HTR-8/SVneo (cell line): ENCODE results near the gene DIO3.

Experiments
- DNase-seq: peaks from one replicate; pipeline ENCODE4 v3.0.0; 2011; ENCODE audit warnings: low spot score, mixed read lengths; ENCODE audit not compliant: insufficient read length
- FAIRE-seq: peaks from 2 replicates; lab custom pipeline; 2011; peaks lifted over from hg19 to GRCh38; lab: Jason Lieb, UNC

DIO3 gene

DNA sequence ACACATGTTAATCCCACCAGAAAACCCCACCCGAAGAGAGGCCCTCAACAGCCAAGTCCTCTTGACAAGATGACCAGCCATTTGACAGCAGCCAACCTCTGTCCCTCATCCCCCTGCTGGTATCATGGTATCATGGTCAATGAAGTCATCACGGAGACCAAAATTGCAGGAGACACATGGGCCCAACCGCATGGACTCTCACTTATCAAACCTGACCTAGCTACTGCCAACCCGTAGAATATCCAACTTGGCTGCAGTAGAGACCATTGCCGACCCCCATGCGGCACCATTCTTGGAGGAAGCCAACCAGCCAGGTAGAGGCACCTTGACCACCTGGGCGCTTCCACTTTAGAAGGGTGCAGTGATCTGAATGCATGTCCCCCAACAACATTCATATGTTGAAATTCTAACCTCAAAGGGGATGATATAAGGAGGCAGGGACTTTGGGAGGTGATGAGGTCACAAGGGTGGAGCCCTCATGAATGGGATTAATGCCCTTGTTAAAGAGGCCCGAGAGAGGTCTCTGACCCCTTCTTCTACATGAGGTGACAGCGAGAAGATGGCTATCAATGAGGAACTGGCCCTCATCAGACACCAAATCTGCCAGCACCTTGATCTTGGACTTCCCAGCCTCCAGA lies 33.3 kb downstream of the DIO3 start:
- DNase-seq (no peak), FAIRE-seq (no peak)

DNA sequence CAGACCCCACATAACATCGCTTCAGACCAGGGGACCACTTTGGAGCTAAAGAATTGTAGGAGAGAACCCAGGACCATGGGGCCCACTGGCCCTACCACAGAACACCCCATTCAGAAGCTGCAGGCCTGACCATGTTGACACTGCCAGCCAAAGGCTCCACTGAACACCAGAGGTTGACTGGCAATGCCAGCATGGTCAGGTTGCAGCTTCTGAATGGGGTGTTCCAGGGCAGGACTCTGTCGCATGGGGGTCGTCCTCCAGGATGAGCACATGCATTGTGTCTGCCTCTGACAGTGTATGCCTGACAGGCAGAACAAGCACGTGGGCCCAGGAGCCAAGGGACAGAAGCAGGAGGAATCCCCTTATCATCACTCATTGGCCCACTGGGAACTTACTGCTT lies 34.1 kb downstream of the DIO3 start:
- FAIRE-seq = no peak

DNA sequence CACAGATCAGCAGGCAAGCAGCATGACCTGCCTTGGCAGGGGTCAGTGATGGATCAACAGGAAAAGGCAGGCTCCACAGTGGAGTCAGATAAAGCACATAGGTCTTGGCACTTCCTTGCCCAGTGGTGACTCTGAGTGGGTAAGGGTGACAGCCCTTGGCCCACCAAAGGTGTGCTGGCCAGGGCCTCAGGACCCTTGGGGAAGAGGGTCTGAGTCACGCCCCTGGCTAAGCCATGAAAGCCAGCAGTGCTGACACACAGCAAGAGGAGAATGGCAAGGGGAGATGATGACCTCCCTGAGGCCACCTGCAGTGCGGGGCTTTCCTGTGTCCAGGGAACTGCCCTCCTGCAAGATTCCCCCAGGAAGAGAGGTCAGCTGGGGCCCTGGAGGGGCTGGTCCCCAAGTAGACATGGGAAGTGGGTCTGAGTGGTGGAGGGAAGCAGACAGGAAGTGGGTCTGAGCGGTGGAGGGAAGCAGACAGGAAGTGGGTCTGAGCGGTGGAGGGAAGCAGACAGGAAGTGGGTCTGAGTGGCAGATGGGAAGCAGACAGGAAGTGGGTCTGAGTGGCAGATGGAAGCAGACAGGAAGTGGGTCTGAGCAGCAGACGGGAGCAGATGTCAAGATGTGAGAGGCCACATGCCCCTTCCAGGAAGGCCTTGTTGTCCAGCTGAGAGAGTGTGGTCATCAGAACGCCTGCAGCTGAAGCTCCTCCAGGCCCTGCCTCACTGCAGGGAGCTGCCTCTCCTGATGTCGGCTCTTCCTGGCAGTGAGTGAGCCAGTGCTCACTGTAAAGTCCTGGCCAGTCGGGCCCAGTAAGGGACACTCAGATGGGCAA lies 34.8 kb downstream of the DIO3 start:
- FAIRE-seq (peak; percentile 9), DNase-seq (no peak)

More for the DNA sequence above, 34.1 kb downstream of the DIO3 start:
- no peak for DNase-seq

DNA sequence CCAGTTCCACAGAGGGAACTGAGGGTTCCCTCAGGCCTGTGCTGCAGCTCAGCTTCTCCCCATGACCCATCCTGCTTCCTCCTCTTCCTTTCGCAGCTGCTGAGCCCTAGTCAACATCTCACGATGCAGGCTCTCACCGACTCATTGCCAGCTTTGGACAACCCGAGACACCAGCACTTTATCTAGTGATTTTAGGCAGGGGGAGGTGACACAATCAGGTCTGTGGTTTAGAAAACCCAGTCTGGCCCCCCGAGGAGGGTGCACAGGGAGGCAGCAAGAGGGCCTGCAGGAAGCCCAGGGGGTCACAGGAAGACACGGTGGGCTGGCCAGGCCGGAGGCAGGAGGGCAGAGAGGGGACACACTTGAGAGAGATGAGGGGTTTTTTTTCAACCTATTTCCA lies 35.4 kb downstream of the DIO3 start:
- DNase-seq (no peak), FAIRE-seq (no peak)

DNA sequence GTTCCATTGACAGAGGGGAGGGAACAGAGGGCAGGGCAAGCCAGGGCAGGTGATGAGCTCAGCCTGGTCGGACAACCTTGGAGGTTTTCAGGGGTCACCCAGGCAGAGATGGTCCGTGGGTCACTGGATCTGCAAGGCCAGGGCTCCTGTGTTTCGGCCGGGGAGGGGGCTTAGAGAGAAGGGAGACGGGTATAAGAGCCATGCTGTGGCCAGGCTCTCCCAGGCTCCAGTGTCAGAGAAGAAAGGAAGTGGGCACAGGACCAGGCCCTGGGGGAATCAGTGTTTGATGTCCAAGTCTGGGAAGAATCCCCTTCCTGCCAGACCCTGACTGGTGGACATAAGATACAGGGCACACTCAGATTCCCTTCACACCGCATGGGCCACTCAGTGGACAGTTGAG lies 36.9 kb downstream of the DIO3 start:
- no peak for FAIRE-seq
- DNase-seq = no peak

DNA sequence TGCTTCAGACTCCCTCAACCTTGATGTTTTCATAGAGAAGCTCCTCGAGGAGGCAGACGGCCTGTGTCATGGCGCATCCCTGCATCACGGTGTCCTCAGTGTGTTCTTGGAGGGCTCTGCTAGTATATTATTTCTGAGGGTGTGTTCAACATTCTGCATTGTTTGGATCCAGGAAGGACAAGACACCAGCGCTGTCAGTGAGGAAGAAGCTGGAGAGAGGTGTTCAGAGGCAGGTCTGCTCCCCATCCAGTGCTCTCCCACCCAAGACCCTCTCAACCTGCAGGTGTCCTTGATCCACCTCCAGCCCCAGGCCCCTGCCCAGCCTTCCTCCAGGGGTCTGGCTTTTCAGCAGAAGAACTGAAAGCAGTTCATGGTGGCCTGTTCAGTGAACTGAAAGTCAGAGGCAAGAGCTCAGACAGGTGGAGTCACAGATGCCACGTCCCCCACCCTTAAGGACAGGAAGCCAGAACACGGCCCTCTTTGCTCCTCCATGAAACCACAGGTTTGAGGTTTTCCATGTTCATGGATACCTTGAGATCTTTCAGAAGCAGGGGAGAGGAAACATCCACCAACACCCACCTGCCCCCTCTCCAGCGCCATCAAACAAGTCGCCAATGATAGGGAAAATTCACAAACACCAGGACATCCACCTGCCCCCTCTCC lies 37.4 kb downstream of the DIO3 start:
- DNase-seq = no peak
- FAIRE-seq = no peak

DNA sequence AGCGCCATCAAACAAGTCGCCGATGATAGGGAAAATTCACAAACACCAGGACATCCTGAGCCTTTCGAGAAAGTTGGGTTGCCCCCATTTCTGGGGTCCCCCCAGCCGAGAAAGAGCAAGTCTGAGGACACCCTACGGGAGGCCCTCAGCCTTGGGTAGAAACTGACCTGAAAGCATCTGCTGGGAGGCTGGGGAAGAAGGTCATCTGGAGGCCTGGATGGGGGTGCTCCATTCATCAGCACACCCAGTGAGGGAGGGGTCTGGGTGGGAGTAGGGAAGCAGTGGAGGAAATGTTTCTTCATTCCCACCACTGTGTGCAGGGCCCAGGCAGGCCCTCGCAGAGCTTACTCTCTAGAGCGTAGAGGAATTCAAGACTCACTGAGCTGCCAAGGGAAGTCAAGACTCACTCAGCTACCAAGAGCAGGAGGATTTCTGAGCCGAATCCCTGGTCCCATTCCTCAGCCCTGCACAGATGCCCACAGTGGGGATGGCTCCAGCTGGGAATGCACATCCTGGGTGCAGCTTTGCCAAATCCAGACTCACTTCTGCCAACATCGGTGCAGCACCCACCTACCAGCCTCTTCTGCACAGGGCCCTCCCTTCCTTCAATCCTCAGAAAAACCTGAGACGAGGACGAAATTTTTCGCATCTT lies 38.1 kb downstream of the DIO3 start:
- DNase-seq = no peak
- no peak for FAIRE-seq

DNA sequence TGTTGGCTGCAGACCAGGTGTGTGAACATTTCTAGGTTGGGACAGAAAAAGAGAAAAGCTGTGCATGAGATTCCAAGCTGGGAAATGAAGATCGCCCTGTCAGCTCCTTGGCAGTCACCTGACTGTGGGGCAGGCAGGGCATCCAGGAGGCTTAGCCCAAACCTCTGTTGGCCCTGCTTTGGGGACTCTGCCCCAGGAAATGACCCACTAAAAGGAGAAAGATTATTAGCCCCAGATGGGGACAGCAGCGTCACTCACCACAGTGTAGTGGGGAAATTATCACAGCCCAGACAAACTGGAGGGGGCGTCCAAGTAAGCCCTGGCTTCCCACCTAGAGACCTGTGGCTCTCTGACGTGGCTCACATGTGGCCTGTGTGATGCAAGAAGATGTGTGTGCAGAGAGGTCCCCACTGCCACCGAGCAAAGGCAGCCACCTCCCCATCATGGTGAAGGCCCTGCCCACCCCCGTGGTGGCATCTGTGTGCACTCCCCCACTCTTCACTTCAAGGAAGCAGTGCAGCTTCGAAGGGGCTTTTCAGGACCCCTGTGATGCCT lies 39.1 kb downstream of the DIO3 start:
- no peak for DNase-seq
- FAIRE-seq = no peak

DNA sequence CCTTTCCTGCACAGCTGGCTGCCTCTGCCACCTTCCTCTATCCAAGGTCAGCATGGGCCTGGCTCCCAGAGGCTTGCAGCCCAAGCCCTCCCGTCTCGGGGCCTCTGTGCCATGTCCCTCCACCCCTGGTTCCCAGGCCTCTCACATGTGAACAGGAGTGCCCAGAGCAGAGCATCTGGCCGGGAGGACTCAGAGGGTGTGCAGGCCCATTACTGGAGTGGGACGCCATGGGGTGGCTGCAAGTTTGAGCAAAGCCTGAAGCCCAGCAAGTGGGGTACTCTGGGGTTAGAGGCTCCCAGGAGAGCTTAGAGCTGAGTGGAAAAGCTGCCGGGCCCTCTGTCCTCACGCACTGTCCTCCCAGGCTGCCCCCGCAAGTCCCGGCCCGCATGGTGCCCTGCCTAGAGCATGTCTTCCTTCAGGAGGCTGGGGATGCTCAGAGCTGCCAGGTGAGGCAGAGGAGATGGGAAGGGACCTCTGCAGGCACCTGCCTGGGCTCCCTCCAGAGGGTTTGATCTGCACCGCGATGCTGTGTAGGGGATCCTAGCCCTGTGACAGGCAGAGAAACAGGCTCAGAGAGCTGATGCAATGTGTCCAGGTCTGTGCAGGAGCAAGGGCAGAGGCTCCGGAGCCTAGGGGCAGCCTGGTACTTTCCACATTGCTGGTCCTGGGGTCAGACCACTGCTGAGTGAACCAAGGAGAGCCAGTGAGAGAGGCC lies 39.8 kb downstream of the DIO3 start:
- DNase-seq = no peak

DNA sequence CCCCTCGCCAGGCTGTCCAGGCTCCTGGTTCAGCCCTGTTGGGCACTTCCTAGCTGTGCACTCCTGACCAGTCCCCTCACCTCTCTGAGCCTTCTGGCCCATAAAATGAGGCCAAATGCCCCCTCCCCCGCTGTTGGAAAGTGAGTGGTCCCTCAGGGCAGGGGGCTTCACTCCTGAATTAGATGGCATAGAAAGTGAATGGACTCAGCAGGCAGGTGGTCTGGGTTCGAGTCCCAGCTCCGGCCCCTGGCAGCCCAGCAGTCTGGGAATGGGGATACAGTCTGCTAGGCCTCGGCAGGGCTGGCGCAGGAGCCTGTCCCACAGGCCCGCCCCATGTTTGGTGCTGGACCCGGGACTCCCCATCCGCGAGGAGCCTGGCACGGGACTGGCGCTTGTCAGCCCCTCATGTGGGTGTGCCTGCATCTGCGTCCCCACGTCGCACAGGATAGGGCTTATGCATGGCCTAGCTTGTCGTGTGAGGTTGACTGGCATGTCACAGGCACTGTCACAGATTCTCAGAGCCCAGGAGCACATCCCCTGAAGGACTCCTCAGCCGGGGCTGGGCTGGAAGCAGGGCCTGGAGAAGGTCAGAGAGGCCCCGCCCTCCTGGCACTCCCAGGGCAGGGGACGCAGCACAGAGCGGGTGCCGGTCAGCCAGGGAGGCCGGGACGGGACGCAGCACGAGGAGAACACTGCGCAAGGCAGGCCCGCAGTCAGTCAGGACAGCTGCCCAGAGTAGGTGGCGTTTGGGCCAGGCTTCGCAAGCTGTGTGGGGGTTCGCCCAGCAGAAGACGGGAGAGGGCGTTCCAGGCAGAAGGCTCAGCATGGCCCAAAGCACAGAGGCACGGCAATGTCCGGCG lies 40.5 kb downstream of the DIO3 start:
- DNase-seq (no peak), FAIRE-seq (no peak)

More for the DNA sequence above, 39.8 kb downstream of the DIO3 start:
- FAIRE-seq = no peak

DNA sequence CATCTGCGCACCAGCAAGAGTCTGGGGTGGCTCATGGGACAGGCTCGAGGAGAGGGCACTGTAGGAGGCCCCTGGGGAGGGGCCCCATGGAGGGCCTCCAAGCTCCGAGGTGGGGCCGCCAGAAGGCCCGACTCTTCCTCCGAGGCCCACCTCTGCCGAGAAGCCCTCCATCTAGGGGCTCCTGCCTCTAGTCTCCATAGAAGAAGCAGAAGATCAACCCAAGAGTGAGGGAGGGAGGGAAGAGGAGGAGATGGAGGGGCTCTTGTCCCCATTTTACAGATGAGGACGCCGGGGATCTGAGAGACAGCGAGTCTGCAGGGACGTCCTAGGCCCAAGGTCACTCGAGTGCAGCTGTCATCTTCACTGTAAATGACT lies 41.2 kb downstream of the DIO3 start:
- FAIRE-seq (no peak), DNase-seq (no peak)

DNA sequence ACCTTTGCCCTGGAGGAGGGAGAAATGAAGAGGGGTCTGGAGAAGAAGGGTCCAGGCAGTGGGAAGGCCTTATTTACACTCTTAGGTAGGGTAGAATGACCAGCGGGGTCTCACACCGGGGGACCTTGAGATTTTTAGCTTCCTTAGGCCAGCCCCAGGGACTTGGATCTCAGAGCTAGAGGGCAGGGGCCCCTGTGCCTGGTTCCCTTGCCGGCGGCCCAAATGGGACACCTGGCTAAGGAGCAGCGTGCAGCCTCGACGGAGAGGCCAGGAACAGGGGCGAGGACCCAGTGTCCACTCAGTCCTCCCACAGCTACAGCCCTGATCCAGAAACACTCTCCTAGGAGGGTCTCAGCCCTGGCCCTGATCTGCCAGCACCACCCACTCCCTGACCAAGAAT lies 41.8 kb downstream of the DIO3 start:
- DNase-seq = no peak
- FAIRE-seq = no peak

DNA sequence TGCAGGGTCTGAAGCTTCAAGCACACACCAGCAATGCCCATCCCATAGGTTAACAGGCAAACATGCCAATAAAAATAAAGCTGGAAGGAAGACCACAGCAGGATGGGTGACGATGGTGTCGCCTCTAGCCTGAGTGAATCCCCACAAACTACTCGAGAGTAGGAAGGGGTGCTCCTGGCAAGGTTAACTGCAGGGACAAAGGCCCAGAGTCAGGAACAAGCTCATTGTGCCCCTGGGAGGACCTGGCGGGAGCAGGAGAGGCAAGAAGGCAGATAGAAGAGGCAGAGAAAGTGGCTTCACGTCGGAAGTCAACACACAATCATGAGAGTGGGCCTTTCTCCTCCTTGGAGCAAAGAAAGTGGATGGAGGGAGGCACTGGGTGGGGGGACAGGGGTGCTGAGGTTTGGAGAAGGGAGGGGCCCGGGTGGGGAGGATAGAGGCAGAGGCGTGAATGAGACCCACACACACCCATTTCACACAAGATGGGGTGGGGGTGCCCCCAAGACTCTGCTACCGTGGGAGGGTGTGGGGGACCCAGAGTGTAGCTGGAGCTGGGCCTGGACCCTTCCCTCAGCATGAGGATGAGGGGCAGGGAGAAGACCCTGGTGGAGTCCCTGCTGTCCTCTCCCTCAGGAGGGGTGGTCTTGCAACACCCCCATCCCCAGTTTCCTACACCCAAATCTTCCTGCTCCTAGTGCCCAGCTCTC lies 43.1 kb downstream of the DIO3 start:
- no peak for DNase-seq
- no peak for FAIRE-seq

DNA sequence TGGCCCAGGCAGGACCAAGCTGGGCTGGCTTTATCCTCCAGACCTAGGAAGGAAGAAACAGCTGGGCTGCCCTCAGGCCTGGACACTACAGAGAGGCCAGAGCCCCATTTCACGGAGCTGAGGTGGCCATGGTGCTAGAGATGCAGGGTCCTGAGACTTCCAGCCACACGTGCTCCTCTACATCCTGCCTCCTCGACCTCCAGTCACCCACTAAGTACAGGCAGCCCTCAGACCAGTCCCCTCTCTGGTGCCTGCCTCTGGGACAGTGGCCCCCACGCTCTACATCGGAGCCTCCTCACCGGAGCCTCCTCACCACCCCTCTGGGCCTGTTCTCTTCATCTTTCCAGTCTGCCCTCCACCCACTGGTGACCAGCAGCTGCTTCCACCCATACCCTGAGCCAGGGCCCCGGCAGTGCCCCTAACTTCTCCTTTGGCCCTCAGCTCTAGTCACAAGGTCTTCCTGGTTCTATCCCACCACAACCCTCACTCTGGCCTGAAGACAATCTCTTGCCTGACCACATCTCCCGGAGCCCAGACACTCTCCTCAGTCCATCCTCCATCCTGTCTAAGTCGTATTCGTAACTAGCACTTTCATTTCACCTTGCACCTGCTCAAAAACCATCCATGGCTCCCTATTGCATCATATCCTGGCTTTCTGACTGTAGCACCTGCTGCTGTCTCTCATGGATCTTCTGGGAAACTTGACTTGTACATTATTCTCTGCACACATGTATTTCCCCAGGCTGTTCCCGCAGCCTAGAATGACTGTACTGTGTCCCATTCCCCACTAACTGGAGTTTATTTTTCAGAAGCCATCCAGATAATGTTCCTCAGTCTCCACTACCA lies 43.9 kb downstream of the DIO3 start:
- DNase-seq (no peak), FAIRE-seq (no peak)

DNA sequence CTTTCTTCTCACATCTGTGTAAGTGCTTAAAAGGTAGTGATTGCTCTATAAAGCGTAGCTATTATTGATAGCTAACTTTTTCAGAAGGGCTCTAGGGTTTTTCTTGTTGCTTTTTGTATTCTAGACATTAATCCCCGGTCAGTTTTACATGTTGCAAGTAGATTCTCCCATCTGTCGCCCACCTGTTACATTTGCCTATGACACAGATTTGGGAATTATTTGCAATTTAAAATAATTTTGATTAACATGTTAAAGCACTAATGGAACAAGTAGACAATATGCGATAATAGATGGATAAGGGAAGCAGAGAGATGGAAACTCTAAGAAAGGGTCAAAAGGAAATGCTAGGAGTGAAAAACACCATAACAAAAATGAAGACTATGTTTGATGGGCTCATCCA lies 44.5 kb downstream of the DIO3 start:
- FAIRE-seq (no peak), DNase-seq (no peak)
